Thyroid gland (tissue), 4 donors: ENCODE results near the gene FBXO22. TPM values are rescaled to one million over a fixed set of nuclear protein-coding genes. Genes with fewer than 3 reads are reported as not detected.

Source experiments
- DNase-seq, 2 donors: peaks; one replicate each; pipeline ENCODE4 v3.0.0-alpha.2; 2019
- H3K27ac ChIP-seq, 3 donors: fragments of 200-600 bp; sonication (generic); 1 replicate in 2 of 3; 2 replicates in 1 of 3; pipeline ENCODE4 v1.5.1; 2016 to 2019; ENCODE audit warnings: mild to moderate bottlenecking in 1 of 3, moderate library complexity in 1 of 3
- H3K27me3 ChIP-seq: fragments of 200-600 bp; sonication (generic); one replicate; pipeline ENCODE4 v1.5.1; 2019
- H3K36me3 ChIP-seq, 2 donors: fragments of 200-600 bp; sonication (generic); one replicate each; pipeline ENCODE4 v1.5.1; 2016 to 2019
- H3K4me1 ChIP-seq, 2 donors: fragments of 200-600 bp; sonication (generic); one replicate each; pipeline ENCODE4 v1.5.1; 2017 to 2019
- H3K4me3 ChIP-seq, 3 donors: fragments of 200-600 bp; sonication (generic); replicated peaks in 1 of 3; 1 replicate in 2 of 3; 2 replicates in 1 of 3; pipeline ENCODE4 v1.5.1; 2016; ENCODE audit warnings: mild to moderate bottlenecking in 1 of 3
- H3K9me3 ChIP-seq: fragments of 200-600 bp; sonication (generic); one replicate; pipeline ENCODE4 v1.5.1; 2017
- CTCF ChIP-seq, 6 experiments: fragments of 200-600 bp in 3 of 6; fragments of 450-650 bp in 3 of 6; sonication (generic) in 3 of 6; IDR thresholded peaks; one replicate each; pipeline ENCODE4 v1.5.1; 2016 to 2019; ENCODE audit warnings: antibody characterized with exemption in 6 of 6, mild to moderate bottlenecking in 2 of 6, inconsistent platforms in 1 of 6, moderate library complexity in 1 of 6
- POLR2A ChIP-seq, 2 donors: fragments of 450-650 bp; IDR thresholded peaks; one replicate each; pipeline ENCODE4 v1.6.1; 2017; ENCODE audit warnings: antibody characterized with exemption in 2 of 2, mild to moderate bottlenecking in 2 of 2, moderate library complexity in 1 of 2
- WGBS, 2 donors: methylation state at CpG; one replicate each; pipeline ENCODE4 v1.1.5; 2017; 5-methylcytosine and 5-hydroxymethylcytosine counted together
- intact Hi-C: fragments of 100-400 bp; cut with DNase I; formaldehyde crosslinking; loops from one replicate; pipeline ENCODE4 v1.15.1; 2023
- total RNA-seq, 4 donors: library from RNA; depleted of rRNA; stranded (reverse); fragments of >200 nt; gene quantifications; one replicate each; pipeline ENCODE4 v1.2.3, GENCODE V29; 2016

FBXO22 gene
- total RNA-seq, 4 donors from 2014 or later, result 21.4 to 31.3 (median 24.2) TPM

GRCh38 chr15:75929799-75930565 is 26.3 kb downstream of the FBXO22 start:
- Histone ChIP-seq H3K27ac (no peak overlapping the region), H3K9me3 (no peaks in the 10 kb centered on the region), H3K4me1 (peaks cover 0 to 2% of the 10 kb centered on the region in 2 donors), H3K36me3 (peaks cover 20 to 21% of the 10 kb centered on the region in 2 donors), H3K4me3 (no peak overlapping the region), H3K27me3 (no peaks in the 10 kb centered on the region)
- 79 to 80% methylated on average over 5 of the region's 5 CpGs for WGBS, 2 donors
- no peak for DNase-seq
- intact Hi-C loops, result no loop called here
- no peak for TF ChIP-seq CTCF (IDR thresholded peaks at IDR 0.05)
- TF ChIP-seq POLR2A (IDR thresholded peaks at IDR 0.05), result no peak

GRCh38 chr15:75930866-75931265 is 27.2 kb downstream of the FBXO22 start:
- DNase-seq, result no peak
- 94 to 97% methylated on average over 2 of the region's 2 CpGs for WGBS, 2 donors
- Histone ChIP-seq H3K4me1 (no peaks in the 10 kb centered on the region), H3K27me3 (no peaks in the 10 kb centered on the region), H3K9me3 (no peaks in the 10 kb centered on the region), H3K36me3 (peaks cover 20 to 21% of the 10 kb centered on the region in 2 donors), H3K27ac (no peak overlapping the region), H3K4me3 (no peak overlapping the region)
- intact Hi-C loops, result no loop called here
- TF ChIP-seq POLR2A (IDR thresholded peaks at IDR 0.05), result no peak
- no peak for TF ChIP-seq CTCF (IDR thresholded peaks at IDR 0.05)

- no peak for TF ChIP-seq CTCF (IDR thresholded peaks at IDR 0.05)
- WGBS, 2 donors, result 66 to 77% methylated on average over 3 of the region's 3 CpGs
- no peaks in the 10 kb centered on the region for H3K27me3 ChIP-seq
- H3K4me1 ChIP-seq, result no peaks in the 10 kb centered on the region
- DNase-seq, result no peak
- H3K9me3 ChIP-seq, result no peaks in the 10 kb centered on the region
- no peak overlapping the region for H3K27ac ChIP-seq
- H3K36me3 ChIP-seq, result no peaks in the 10 kb centered on the region
- intact Hi-C loops, result no loop called here
- no peak overlapping the region for H3K4me3 ChIP-seq
Measured at GRCh38 chr15:75942464-75942863, 38.8 kb downstream of the FBXO22 start.

GRCh38 chr15:75943246-75943645 is 39.6 kb downstream of the FBXO22 start:
- no peak overlapping the region for H3K27ac ChIP-seq
- H3K4me3 ChIP-seq, result no peak overlapping the region
- H3K9me3 ChIP-seq, result no peaks in the 10 kb centered on the region
- intact Hi-C loops, result no loop called here
- DNase-seq, result no peak
- 75 to 79% methylated on average over 5 of the region's 5 CpGs for WGBS, 2 donors
- no peaks in the 10 kb centered on the region for H3K27me3 ChIP-seq
- TF ChIP-seq CTCF (IDR thresholded peaks at IDR 0.05), result no peak
- no peak for TF ChIP-seq POLR2A (IDR thresholded peaks at IDR 0.05)
- H3K36me3 ChIP-seq, result no peaks in the 10 kb centered on the region
- no peaks in the 10 kb centered on the region for H3K4me1 ChIP-seq

GRCh38 chr15:75943713-75944215 is 40.1 kb downstream of the FBXO22 start:
- Histone ChIP-seq H3K27ac (no peak overlapping the region), H3K9me3 (no peaks in the 10 kb centered on the region), H3K27me3 (no peaks in the 10 kb centered on the region), H3K4me1 (no peaks in the 10 kb centered on the region), H3K36me3 (no peaks in the 10 kb centered on the region), H3K4me3 (no peak overlapping the region)
- 29 to 45% methylated on average over 1 of the region's 1 CpG for WGBS, 2 donors
- TF ChIP-seq POLR2A (IDR thresholded peaks at IDR 0.05), result no peak
- TF ChIP-seq CTCF (IDR thresholded peaks at IDR 0.05), result no peak
- DNase-seq, result peak in 1 of 2 donors; percentile 8
- intact Hi-C loops, result no loop called here
